Stimulated activated memory B cell treated with anti-CD40 and anti-IgM and Interleukin-4, amounts not matched to agents 10 μg/mL and 1 μg/mL and 100 μg/mL, for 72 hours (primary cell): Measurements from ENCODE around the gene SUPT7L.
"Not testable (repeated sequence)": the region's sequence is repeated elsewhere in the genome, so short reads cannot be mapped to it uniquely, and the experiment has no call there.

Source experiments
- ATAC-seq: fragments of 150-1000 bp; cut with Tn5 transposase; 2 replicates; pipeline ENCODE4 v1.10.0; 2021
- H3K27ac Mint-ChIP-seq: one replicate; pipeline ENCODE4 v1.8.0; 2022; ENCODE audit warnings: mild to moderate bottlenecking, mixed read lengths
- H3K27me3 Mint-ChIP-seq: one replicate; pipeline ENCODE4 v1.8.0; 2022; ENCODE audit warnings: mixed read lengths
- H3K36me3 Mint-ChIP-seq: one replicate; pipeline ENCODE4 v1.8.0; 2022; ENCODE audit warnings: mixed read lengths
- H3K4me1 Mint-ChIP-seq: one replicate; pipeline ENCODE4 v1.8.0; 2022; ENCODE audit warnings: mixed read lengths
- H3K4me3 Mint-ChIP-seq: one replicate; pipeline ENCODE4 v1.8.0; 2022; ENCODE audit warnings: mild to moderate bottlenecking, moderate library complexity, mixed read lengths
- H3K9me3 Mint-ChIP-seq: one replicate; pipeline ENCODE4 v1.8.0; 2022; ENCODE audit warnings: mixed read lengths

Gene SUPT7L

DNA sequence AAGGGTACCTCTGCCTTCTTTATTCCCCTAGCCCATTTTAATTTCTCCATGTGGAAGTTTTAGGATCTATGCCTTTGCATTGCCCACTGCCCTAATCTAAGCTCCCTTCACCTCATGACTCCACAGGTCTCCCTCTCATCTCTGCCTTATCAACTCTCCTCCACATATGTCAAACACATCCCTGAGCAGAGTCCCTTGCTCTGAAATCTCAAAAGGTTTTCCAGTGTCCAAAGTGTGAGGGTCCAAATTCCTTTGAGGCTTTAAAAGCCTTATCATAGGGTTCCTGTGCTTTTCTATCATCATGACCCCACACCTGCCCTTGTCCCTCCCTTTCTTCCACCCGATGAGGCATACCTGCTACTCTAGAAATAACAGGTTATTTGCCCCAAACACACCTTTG lies 38.9 kb upstream of the SUPT7L start:
- no peaks in the 10 kb centered on the region for H3K9me3 Mint-ChIP-seq
- H3K4me1 Mint-ChIP-seq: peaks cover 8% of the 10 kb centered on the region
- peak overlapping the region; percentile 18 for H3K27ac Mint-ChIP-seq
- no peak for ATAC-seq
- no peak overlapping the region for H3K4me3 Mint-ChIP-seq
- H3K27me3 Mint-ChIP-seq: no peaks in the 10 kb centered on the region
- peaks cover 9% of the 10 kb centered on the region for H3K36me3 Mint-ChIP-seq

- Mint-ChIP-seq H3K36me3 (peaks cover 10% of the 10 kb centered on the region), H3K27ac (no peak overlapping the region), H3K4me3 (no peak overlapping the region), H3K4me1 (peaks cover 8% of the 10 kb centered on the region), H3K9me3 (no peaks in the 10 kb centered on the region), H3K27me3 (no peaks in the 10 kb centered on the region)
- no peak for ATAC-seq
Observed at GRCh38 chr2:27701676-27702075, 38.3 kb upstream of the SUPT7L start.

GRCh38 chr2:27697660-27698059 lies 34.2 kb upstream of the SUPT7L start:
- Mint-ChIP-seq H3K27ac (no peak overlapping the region), H3K27me3 (no peaks in the 10 kb centered on the region), H3K36me3 (peaks cover 26% of the 10 kb centered on the region), H3K9me3 (no peaks in the 10 kb centered on the region), H3K4me1 (no peaks in the 10 kb centered on the region), H3K4me3 (no peak overlapping the region)
- no peak for ATAC-seq

DNA sequence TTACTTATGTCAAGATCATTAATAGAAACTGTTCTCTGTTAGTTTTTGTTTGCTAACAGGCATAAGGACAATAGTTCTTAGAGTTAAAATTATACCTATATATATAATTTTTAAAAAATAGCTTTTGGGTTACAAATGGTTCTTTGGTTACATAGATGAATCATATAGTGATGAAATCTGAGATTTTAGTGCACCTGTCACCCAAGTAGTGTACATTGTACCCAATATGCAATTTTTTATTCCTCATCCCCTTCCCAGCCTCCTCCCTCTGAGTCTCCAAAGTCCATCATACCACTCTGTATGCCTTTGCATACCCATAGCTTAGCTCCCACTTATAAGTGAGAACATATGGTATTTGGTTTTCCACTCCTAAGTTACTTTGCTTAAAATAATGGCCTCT lies 26.6 kb upstream of the SUPT7L start:
- Mint-ChIP-seq H3K4me1 (no peaks in the 10 kb centered on the region), H3K4me3 (no peak overlapping the region), H3K27me3 (no peaks in the 10 kb centered on the region), H3K27ac (no peak overlapping the region), H3K9me3 (no peaks in the 10 kb centered on the region), H3K36me3 (peaks cover 53% of the 10 kb centered on the region)
- ATAC-seq: no peak

DNA sequence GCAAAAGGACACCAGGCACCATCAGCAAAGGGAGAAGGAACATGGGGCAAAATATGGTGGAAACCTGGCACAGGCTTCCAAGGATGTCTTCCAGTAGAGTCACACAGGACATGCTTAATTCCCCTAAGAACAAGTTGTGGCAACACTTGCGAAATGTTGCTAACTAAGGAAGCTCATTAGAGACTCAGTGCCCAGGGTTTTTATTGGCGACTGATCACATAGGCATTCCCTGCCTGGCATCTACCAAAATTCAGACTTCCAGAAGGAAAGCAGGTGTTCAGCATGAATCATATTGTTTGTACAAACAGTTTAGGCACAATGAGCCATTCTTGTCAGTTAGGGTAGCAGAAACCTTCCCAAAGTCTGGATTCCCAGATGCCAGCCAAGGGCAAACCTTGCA lies 26.0 kb upstream of the SUPT7L start:
- H3K27ac Mint-ChIP-seq: no peak overlapping the region
- ATAC-seq: no peak
- H3K36me3 Mint-ChIP-seq: peaks cover 58% of the 10 kb centered on the region
- H3K9me3 Mint-ChIP-seq: no peaks in the 10 kb centered on the region
- H3K4me1 Mint-ChIP-seq: no peaks in the 10 kb centered on the region
- no peak overlapping the region for H3K4me3 Mint-ChIP-seq
- no peaks in the 10 kb centered on the region for H3K27me3 Mint-ChIP-seq

- H3K4me1 Mint-ChIP-seq: peaks cover 7% of the 10 kb centered on the region
- no peaks in the 10 kb centered on the region for H3K9me3 Mint-ChIP-seq
- no peak overlapping the region for H3K4me3 Mint-ChIP-seq
- no peak for ATAC-seq
- H3K27ac Mint-ChIP-seq: no peak overlapping the region
- H3K27me3 Mint-ChIP-seq: no peaks in the 10 kb centered on the region
- peaks cover 62% of the 10 kb centered on the region for H3K36me3 Mint-ChIP-seq
Observed at GRCh38 chr2:27687232-27687631, 23.8 kb upstream of the SUPT7L start.

- Mint-ChIP-seq H3K4me1 (peaks cover 7% of the 10 kb centered on the region), H3K9me3 (no peaks in the 10 kb centered on the region), H3K27me3 (no peaks in the 10 kb centered on the region), H3K36me3 (peaks cover 59% of the 10 kb centered on the region), H3K4me3 (no peak overlapping the region), H3K27ac (no peak overlapping the region)
- ATAC-seq: no peak
Observed at GRCh38 chr2:27685577-27685976, 22.2 kb upstream of the SUPT7L start.

- ATAC-seq, H3K4me3 Mint-ChIP-seq, H3K4me1 Mint-ChIP-seq, H3K9me3 Mint-ChIP-seq, H3K27me3 Mint-ChIP-seq, H3K27ac Mint-ChIP-seq: not testable (repeated sequence)
- H3K36me3 Mint-ChIP-seq: peaks cover 59% of the 10 kb centered on the region
Observed at GRCh38 chr2:27685006-27685405, 21.6 kb upstream of the SUPT7L start.

DNA sequence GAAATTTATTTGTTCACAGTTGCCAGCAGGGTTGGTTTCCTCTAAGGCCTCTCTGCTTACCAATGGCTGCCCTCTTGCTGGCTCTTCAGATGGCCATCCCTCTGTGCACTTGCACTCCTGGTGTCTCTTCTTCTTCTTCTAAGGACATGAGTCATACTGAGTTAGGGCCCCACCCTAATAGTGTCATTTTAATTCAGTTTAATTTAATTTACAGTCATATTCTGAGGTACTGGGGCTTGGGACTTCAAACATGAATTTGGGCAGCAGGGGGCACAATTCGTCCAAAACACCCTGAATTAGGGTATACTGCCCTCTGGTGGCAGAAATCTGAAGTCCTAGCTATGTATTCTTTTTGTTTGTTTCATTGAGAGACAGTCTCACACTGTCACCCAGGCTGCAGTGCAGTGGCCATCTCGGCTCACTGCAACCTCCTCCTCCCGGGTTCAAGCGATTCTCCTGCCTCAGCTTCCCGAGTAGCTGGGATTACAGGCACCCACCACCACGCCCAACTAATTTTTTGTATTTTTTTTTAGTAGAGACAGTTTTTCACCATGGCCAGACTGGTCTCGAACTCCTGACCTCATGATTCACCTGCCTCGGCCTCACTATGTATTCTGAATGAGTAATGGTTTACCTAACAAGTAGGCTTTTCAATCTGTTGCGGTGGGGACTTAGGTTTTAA lies 20.1 kb upstream of the SUPT7L start:
- Mint-ChIP-seq H3K4me1 (peaks cover 7% of the 10 kb centered on the region), H3K36me3 (peaks cover 63% of the 10 kb centered on the region), H3K27me3 (no peaks in the 10 kb centered on the region), H3K9me3 (no peaks in the 10 kb centered on the region), H3K4me3 (no peak overlapping the region), H3K27ac (no peak overlapping the region)
- ATAC-seq: peak; percentile 83

- H3K4me3 Mint-ChIP-seq, H3K27ac Mint-ChIP-seq, H3K9me3 Mint-ChIP-seq, ATAC-seq, H3K27me3 Mint-ChIP-seq, H3K4me1 Mint-ChIP-seq: not testable (repeated sequence)
- H3K36me3 Mint-ChIP-seq: peaks cover 63% of the 10 kb centered on the region
Observed at GRCh38 chr2:27682334-27682771, 18.9 kb upstream of the SUPT7L start.

GRCh38 chr2:27681841-27682240 lies 18.4 kb upstream of the SUPT7L start:
- Mint-ChIP-seq H3K4me3 (no peak overlapping the region), H3K4me1 (peaks cover 7% of the 10 kb centered on the region), H3K27ac (no peak overlapping the region), H3K36me3 (peaks cover 64% of the 10 kb centered on the region), H3K27me3 (no peaks in the 10 kb centered on the region), H3K9me3 (no peaks in the 10 kb centered on the region)
- no peak for ATAC-seq

DNA sequence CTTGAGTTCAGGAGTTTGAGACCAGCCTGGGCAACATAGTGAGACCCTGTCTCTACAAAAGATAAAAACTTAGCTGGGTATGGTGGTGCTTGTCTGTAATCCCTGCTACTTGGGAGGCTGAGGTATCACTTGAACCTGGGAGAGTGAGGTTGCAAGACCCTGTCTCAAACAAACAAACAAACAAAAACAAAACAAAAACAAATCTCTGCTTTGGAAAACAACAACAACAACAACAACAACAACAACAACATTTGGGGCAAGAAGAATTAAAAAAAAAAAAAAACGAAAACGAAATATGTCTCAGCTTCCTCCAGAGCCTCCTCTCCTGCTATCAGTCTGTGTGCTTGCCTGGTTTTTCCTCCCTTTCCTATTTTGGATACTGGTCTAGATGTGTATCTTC lies 17.2 kb upstream of the SUPT7L start:
- no peak overlapping the region for H3K27ac Mint-ChIP-seq
- peaks cover 63% of the 10 kb centered on the region for H3K36me3 Mint-ChIP-seq
- no peaks in the 10 kb centered on the region for H3K9me3 Mint-ChIP-seq
- H3K4me3 Mint-ChIP-seq: no peak overlapping the region
- no peaks in the 10 kb centered on the region for H3K27me3 Mint-ChIP-seq
- ATAC-seq: no peak
- H3K4me1 Mint-ChIP-seq: peaks cover 7% of the 10 kb centered on the region

DNA sequence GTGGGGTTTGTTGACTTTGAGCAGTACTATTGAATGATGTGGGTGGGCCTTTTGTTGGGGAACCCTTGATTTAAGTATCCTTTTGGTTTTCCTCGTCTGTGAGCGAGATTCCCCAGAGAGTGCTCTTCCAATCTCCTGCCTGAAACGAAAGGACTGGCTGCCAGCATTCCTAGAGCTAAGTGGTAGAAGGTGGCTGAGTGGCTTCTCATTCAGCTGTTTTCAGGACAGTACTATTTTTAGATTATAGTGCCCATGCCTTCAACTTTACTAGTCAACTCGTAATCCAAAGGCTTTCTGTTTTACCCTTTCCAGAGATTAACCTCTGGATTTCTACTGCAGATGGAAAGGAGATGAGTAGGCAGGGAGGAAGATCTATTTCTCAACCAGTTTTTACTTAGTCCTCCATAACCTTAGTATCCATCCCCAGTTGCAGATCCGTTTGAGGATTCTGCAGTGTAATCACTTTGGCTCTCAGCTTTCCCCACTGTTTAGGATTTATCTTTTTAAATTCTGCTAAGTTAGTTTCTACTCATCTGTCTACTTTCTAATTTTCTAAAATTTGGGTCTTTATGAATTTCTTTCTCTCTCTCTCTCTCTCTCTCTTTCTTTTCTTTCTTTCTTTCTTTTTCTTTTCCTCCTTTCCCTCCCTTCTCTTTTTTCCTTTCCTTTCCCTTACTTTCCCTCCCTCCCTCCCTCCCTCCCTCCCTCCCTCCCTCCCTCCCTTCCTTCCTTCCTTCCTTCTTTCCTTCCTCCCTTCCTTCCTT lies 9.5 kb upstream of the SUPT7L start:
- peaks cover 58% of the 10 kb centered on the region for H3K36me3 Mint-ChIP-seq
- peaks cover 12% of the 10 kb centered on the region for H3K4me1 Mint-ChIP-seq
- H3K27ac Mint-ChIP-seq: no peak overlapping the region
- H3K9me3 Mint-ChIP-seq: no peaks in the 10 kb centered on the region
- no peaks in the 10 kb centered on the region for H3K27me3 Mint-ChIP-seq
- ATAC-seq: no peak
- no peak overlapping the region for H3K4me3 Mint-ChIP-seq

GRCh38 chr2:27671235-27671634 lies 7.8 kb upstream of the SUPT7L start:
- H3K27ac Mint-ChIP-seq: no peak overlapping the region
- peaks cover 23% of the 10 kb centered on the region for H3K4me1 Mint-ChIP-seq
- H3K4me3 Mint-ChIP-seq: no peak overlapping the region
- H3K27me3 Mint-ChIP-seq: no peaks in the 10 kb centered on the region
- peaks cover 56% of the 10 kb centered on the region for H3K36me3 Mint-ChIP-seq
- H3K9me3 Mint-ChIP-seq: no peaks in the 10 kb centered on the region
- ATAC-seq: no peak

GRCh38 chr2:27667446-27667845 lies 4.0 kb upstream of the SUPT7L start:
- no peak for ATAC-seq
- H3K27me3 Mint-ChIP-seq: no peaks in the 10 kb centered on the region
- no peaks in the 10 kb centered on the region for H3K9me3 Mint-ChIP-seq
- H3K27ac Mint-ChIP-seq: no peak overlapping the region
- H3K4me1 Mint-ChIP-seq: peaks cover 51% of the 10 kb centered on the region
- no peak overlapping the region for H3K4me3 Mint-ChIP-seq
- H3K36me3 Mint-ChIP-seq: peaks cover 32% of the 10 kb centered on the region
